NCI-H1417 treated with DMSO at 0.1 percent for 48 hours (cell line): ENCODE results near the gene PLA2G6.
"Not testable (repeated sequence)": the region's sequence is repeated elsewhere in the genome, so short reads cannot be mapped to it uniquely, and the experiment has no call there.

Source experiments
- DNase-seq: peaks from one replicate; lab custom pipeline; 2025; lab: John Stamatoyannopoulos, UW

PLA2G6 gene

DNA sequence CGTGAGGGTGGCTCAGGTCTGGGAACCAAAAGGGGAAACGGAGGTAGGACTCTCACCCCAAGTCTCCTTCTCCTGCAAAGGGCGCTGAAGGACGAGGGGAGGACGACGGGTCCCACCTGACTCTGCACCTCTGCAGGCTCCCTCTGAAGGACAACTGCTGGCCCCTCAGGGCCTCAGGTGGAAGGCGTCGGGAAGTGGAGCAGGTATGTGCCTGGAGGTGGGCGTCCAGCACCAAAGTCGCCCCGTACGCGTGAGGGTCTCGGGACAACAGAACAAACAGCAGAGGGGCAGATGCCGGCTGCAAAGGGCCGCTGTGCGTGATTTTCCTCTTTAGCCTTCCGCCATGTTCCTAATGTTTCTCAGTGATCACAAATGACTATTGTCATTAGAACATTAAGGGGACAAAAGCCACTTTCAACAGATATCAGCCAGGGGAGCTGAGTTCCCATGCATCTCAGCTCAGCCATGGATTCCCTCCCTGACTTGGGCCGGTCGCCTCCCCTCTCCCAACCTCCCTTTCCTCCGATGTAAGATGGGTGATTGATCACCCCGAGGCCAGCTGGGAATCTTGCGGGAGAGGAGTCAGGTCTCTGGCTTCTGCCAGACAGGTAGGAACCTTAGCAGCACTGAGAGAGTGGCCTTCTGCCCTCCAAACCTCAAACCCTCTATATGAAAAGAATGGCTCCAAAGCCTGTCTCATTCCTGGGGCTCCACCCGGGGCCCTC lies 98.5 kb downstream of the PLA2G6 start:
- DNase-seq, result no peak

GRCh38 chr22:38081941-38082828 lies 99.4 kb downstream of the PLA2G6 start:
- no peak for DNase-seq

GRCh38 chr22:38081636-38081940 lies 100.0 kb downstream of the PLA2G6 start:
- DNase-seq, result no peak

DNA sequence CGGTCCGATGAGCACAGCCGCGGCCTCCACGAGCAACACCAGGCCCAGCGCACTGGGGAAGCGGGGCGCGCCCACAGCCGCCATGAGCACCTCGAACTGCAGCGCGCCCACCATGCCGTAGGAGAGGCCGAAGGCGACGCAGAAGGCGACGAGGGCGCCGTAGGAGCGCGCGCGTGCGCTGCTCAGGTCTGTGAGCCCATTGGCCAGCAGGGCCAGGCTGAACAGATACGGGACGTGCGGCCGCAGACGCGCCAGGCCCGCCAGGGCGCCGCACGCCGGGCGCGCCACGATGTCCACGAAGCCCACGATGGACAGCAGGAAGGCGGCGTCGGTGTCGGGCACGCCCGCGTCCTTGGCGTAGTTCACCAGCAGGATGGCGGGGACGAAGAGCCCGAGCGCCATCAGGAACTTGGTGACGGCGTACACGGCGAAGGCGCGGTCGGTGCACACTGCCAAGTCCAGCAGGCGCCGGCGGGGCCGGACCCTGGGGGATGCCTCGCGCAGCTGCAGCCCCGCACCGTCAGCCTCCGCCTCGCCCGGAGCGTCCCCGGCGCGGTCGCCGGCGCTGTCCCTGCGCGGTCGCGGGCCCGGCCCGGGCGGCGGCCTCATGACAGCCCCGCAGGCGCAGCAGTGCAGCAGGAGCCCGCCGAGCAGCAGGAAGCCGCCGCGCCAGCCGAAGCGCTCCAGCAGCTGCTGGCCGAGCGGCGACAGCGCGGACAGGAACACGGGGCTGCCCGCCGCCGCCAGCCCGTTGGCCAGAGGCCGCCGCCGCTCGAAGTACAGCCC lies 100.6 kb downstream of the PLA2G6 start:
- no peak for DNase-seq

DNA sequence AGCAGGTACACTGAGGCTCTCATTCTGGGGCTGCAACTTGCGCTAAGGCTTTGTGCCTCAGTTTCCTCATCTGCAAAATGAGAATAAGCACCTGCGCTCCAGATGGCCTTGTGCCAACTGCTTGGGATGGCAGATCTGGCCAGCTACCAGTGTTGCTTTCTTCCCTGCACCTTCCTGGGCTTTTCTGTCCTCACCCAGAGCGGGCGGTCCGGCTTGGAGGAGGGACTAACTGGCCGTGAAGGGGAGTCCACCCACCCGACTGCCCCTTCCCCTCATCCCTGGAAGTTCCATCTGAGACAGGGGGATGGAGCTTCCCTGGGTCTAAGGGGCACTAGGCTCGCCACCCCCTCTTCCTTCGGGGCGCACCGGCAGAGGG lies 101.2 kb downstream of the PLA2G6 start:
- no peak for DNase-seq

- no peak for DNase-seq
Observed at GRCh38 chr22:38079804-38080203, 101.8 kb downstream of the PLA2G6 start.

GRCh38 chr22:38079208-38079607 lies 102.4 kb downstream of the PLA2G6 start:
- DNase-seq, result not testable (repeated sequence)

- DNase-seq, result no peak
Observed at GRCh38 chr22:38078046-38078840, 103.4 kb downstream of the PLA2G6 start.

- no peak for DNase-seq
Observed at GRCh38 chr22:38077595-38077994, 104.0 kb downstream of the PLA2G6 start.

DNA sequence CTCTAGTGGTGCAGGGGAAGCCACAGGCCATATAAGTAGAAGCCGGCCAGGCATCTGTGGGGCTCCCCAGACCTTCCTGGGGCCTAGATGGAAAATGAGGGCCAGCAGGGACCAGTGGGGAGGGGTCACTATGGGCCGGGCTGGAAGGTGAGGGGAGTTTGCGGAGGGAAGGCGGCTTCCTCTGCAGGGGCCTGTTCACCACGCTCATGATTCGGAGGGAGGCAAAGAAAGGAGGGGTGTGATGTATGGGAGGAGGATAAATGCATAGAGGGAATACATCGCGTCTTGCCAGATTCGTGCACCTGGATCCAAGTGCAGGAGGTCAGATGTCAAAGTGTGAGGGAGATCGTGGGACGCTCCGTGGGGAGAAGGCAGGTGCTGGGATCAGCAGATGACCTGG lies 104.5 kb downstream of the PLA2G6 start:
- no peak for DNase-seq

- no peak for DNase-seq
Observed at GRCh38 chr22:38075961-38076360, 105.7 kb downstream of the PLA2G6 start.

- DNase-seq, result no peak
Observed at GRCh38 chr22:38075105-38075825, 106.4 kb downstream of the PLA2G6 start.

GRCh38 chr22:38074181-38075104 lies 107.2 kb downstream of the PLA2G6 start:
- DNase-seq, result no peak

- no peak for DNase-seq
Observed at GRCh38 chr22:38073150-38074130, 108.2 kb downstream of the PLA2G6 start.

DNA sequence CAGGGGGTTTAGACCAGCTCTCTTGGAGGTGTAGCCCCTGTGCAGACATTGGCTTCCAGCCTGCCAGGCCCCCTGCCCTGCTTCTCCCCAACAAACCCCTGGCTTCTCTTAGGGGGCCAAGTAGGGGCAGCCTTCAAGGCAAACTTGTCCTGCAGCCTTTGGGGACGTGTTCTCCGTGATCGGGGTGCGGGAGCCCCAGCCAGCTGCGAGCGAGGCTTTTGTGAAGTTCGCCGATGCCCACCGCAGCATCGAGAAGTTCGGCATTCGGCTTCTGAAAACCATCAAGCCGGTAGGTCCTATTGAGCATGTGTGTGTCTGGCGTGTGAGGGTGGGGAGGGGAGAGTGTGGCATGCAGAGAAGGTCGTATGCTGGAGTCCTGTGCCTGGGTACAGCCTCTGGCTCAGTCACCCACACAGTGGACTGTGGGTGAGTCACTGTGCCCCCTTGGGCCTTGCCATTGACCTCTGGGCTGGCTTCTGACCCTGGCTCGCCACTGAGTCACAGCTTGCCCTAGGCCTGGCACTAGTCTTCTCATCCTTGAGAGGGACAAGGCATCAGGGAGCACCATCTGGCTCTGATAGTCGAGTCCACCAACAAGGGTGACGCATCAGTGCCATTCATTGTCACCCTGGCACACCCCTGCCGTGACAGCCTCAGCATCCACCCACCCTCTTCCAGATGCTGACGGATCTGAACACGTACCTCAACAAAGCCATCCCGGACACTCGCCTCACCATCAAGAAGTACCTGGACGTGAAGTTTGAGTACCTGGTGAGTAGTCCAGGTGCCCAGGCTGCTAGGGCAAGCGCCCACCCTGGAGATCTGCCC lies 109.1 kb downstream of the PLA2G6 start:
- DNase-seq, result no peak

GRCh38 chr22:38071421-38072321 lies 110.0 kb downstream of the PLA2G6 start:
- no peak for DNase-seq
